Omental fat pad (tissue), 4 donors: Measurements from ENCODE around the gene C12orf76. TPM values are rescaled to one million over a fixed set of nuclear protein-coding genes. Genes with fewer than 3 reads are reported as not detected.
"Not testable (repeated sequence)": the region's sequence is repeated elsewhere in the genome, so short reads cannot be mapped to it uniquely, and the experiment has no call there.

Experiments
- ATAC-seq: fragments of 150-250 bp; one replicate; pipeline ENCODE4 v1.9.1; 2016; ENCODE audit warnings: mild to moderate bottlenecking, moderate library complexity; ENCODE audit not compliant: low FRiP score
- DNase-seq: peaks from one replicate; pipeline ENCODE4 v3.0.0-alpha.2; 2019; ENCODE audit warnings: low spot score
- CTCF ChIP-seq, 3 donors: fragments of 450-650 bp; IDR thresholded peaks; one replicate each; pipeline ENCODE4 v1.5.1; 2016 to 2017; ENCODE audit warnings: antibody characterized with exemption in 3 of 3, mild to moderate bottlenecking in 3 of 3, moderate library complexity in 2 of 3
- total RNA-seq, 4 donors: library from RNA; depleted of rRNA; stranded (reverse); fragments of >200 nt; gene quantifications; one replicate each; pipeline ENCODE4 v1.1.0, GENCODE V29; 2016

C12orf76 gene
- total RNA-seq, 4 donors from 2014 or later = 7.4 to 17.0 (median 11.9) TPM

- DNase-seq (no peak), ATAC-seq (no peak)
- no peak for TF ChIP-seq CTCF (IDR thresholded peaks at IDR 0.05)
Measured at GRCh38 chr12:110073049-110073831, 24.9 kb upstream of the C12orf76 start.

- not testable (repeated sequence) for ATAC-seq, DNase-seq
Measured at GRCh38 chr12:110072636-110073035, 24.3 kb upstream of the C12orf76 start.

- ATAC-seq (no peak), DNase-seq (no peak)
- no peak for TF ChIP-seq CTCF (IDR thresholded peaks at IDR 0.05)
Measured at GRCh38 chr12:110071967-110072366, 23.6 kb upstream of the C12orf76 start.

- no peak for DNase-seq
- no peak for ATAC-seq
- no peak for TF ChIP-seq CTCF (IDR thresholded peaks at IDR 0.05)
Measured at GRCh38 chr12:110071504-110071903, 23.2 kb upstream of the C12orf76 start.

GRCh38 chr12:110068654-110069053, 20.3 kb upstream of the C12orf76 start:
- no peak for DNase-seq
- TF ChIP-seq CTCF (IDR thresholded peaks at IDR 0.05) = no peak
- no peak for ATAC-seq

GRCh38 chr12:110068115-110068514, 19.8 kb upstream of the C12orf76 start:
- not testable (repeated sequence) for DNase-seq, ATAC-seq

- DNase-seq (no peak), ATAC-seq (no peak)
- TF ChIP-seq CTCF (IDR thresholded peaks at IDR 0.05) = no peak
Measured at GRCh38 chr12:110067531-110067930, 19.2 kb upstream of the C12orf76 start.

- DNase-seq = no peak
- no peak for ATAC-seq
- no peak for TF ChIP-seq CTCF (IDR thresholded peaks at IDR 0.05)
Measured at GRCh38 chr12:110065540-110065939, 17.2 kb upstream of the C12orf76 start.
